Vagina (tissue), 2 donors: ENCODE data around the gene EPB41L2.
"Not testable (repeated sequence)": the region's sequence is repeated elsewhere in the genome, so short reads cannot be mapped to it uniquely, and the experiment has no call there.

Experiments
- POLR2A ChIP-seq, 2 donors: fragments of 450-650 bp; IDR thresholded peaks; one replicate each; pipeline ENCODE4 v1.6.1; 2017; ENCODE audit warnings: antibody characterized with exemption in 2 of 2, mild to moderate bottlenecking in 2 of 2, moderate library complexity in 2 of 2
- TF ChIP-seq, protein P1 (sequence below), 3 experiments: fragments of 450-650 bp in 2 of 3; fragments of 200-600 bp in 1 of 3; sonication (generic) in 1 of 3; IDR thresholded peaks; one replicate each; pipeline ENCODE4 v1.5.1; 2017 to 2019; ENCODE audit warnings: antibody characterized with exemption in 3 of 3, mild to moderate bottlenecking in 2 of 3, moderate library complexity in 2 of 3

GRCh38 chr6:131008965-131009364 lies 54.1 kb downstream of the EPB41L2 start:
- TF ChIP-seq, protein P1, sequence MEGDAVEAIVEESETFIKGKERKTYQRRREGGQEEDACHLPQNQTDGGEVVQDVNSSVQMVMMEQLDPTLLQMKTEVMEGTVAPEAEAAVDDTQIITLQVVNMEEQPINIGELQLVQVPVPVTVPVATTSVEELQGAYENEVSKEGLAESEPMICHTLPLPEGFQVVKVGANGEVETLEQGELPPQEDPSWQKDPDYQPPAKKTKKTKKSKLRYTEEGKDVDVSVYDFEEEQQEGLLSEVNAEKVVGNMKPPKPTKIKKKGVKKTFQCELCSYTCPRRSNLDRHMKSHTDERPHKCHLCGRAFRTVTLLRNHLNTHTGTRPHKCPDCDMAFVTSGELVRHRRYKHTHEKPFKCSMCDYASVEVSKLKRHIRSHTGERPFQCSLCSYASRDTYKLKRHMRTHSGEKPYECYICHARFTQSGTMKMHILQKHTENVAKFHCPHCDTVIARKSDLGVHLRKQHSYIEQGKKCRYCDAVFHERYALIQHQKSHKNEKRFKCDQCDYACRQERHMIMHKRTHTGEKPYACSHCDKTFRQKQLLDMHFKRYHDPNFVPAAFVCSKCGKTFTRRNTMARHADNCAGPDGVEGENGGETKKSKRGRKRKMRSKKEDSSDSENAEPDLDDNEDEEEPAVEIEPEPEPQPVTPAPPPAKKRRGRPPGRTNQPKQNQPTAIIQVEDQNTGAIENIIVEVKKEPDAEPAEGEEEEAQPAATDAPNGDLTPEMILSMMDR (IDR thresholded peaks at IDR 0.05) = not testable (repeated sequence)
- not testable (repeated sequence) for TF ChIP-seq POLR2A (IDR thresholded peaks at IDR 0.05)
